SIG-M5 treated with dmso at 0.1 percent for 504 hours (cell line): ENCODE results near the gene CYRIA.
A peak's percentile ranks its signal among the peaks of the same experiment; 100 is the strongest.

Experiments
- DNase-seq: peaks from one replicate; lab custom pipeline; 2025; ENCODE audit not compliant: unreplicated experiment; lab: John Stamatoyannopoulos, UW

The CYRIA gene

DNA sequence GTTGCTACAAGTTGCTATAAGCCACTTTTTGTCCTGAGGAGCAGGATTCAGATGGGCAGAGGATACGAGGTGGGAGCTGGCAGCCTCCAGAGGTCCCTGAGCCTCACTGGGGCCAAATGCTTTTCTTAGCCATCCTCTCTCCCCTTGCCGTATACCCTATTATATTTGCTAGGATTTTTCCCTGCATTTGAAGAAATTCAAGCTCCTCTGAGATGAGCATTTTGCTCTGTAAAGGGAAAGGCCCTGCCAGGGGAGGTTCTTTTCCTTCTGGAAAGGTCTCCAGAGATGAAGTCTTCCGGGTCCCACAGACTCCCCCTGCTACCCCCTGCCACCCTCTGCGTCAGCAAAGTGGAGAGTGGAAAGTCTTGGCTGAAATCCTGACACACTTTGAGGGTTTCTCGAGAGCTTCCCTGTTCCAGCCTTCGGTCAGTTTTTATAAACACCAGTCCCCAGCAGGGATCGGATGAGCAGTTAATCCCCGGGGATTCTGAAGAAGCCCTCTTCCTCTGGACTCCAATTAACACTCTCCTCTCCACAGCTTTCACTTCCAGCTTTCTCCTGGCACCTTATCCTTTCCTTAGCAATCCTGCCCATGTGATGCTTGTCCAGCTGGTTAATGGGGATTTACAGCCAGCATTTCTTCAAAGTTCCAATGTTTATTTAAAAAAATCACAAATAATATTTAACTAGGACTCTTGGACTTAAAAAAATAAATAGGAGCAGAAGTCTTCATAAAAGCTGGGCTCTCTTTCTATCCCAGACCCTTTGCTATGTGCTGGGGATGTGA is 13.1 kb downstream of the CYRIA start:
- DNase-seq: no peak

DNA sequence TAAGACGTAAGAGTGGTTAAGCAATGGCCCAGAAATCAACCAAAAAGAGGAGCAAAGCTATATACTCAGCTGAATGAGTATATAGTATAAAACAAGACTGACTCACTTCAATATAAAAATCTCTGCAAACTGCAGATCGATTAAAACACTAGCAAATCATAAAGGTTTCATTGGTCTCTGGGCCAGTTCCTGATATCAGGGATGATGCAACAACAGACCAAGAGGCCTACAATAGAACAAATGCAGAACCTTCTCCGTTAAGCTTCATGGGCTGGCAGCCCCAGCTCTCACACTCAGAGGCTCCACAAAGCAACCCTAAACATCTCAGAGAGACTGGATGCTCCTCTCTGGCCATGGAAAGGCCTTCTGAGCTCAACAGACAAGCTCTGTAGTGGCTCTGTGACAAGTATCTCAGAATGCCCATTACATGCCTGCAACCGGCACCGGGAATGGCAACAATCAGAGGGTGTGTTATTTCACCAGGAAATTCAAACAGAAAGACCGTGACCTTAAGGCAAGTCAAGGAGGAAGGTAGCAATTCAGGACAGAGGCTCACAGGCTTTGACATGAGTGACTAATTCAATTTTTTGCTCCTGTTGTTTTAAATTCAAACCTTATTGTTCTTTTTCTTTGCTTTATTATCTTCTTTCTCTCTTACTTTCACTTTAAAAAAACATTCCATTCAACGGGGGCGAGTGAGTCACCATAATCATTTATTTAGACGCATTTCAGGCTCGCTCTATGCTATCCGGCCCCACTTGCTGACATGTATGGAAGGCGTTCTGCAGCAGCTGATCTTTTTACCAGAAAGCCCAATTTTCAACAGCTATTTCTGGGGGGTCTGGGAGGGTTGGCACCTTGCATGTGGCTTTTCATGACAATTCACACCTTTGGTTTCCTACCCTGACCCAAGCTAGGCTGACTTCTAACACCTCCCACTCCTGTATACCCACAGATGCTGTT is 15.1 kb downstream of the CYRIA start:
- peak; percentile 15 for DNase-seq

- DNase-seq: no peak
Measured at GRCh38 chr2:16649353-16650286, 16.0 kb downstream of the CYRIA start.

GRCh38 chr2:16647992-16648617 is 17.5 kb downstream of the CYRIA start:
- no peak for DNase-seq

- no peak for DNase-seq
Measured at GRCh38 chr2:16645775-16646559, 19.7 kb downstream of the CYRIA start.

GRCh38 chr2:16645088-16645487 is 20.5 kb downstream of the CYRIA start:
- no peak for DNase-seq

- DNase-seq: no peak
Measured at GRCh38 chr2:16644221-16644925, 21.3 kb downstream of the CYRIA start.

- DNase-seq: no peak
Measured at GRCh38 chr2:16643099-16643498, 22.5 kb downstream of the CYRIA start.

- no peak for DNase-seq
Measured at GRCh38 chr2:16642088-16642487, 23.5 kb downstream of the CYRIA start.

- DNase-seq: no peak
Measured at GRCh38 chr2:16641509-16641908, 24.1 kb downstream of the CYRIA start.

DNA sequence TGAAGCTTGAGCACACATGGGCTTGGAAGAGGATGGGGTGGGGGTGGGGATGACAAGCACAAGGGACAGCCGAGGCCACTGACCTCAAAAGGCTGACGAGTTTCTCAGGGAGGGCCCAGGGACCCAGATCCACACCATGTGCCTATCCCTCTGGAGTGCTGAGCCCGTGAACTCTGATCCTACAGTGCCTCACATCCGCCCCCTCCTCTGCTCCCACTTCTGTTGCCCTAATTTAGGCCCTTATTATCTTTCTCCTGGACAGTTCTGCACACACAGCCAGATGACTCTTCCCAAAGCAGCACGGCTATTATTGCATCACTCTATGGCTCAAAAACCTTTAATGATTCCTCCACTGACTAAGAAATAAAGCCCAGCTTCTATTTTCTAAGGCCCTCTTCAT is 24.8 kb downstream of the CYRIA start:
- DNase-seq: no peak

GRCh38 chr2:16640001-16640700 is 25.5 kb downstream of the CYRIA start:
- DNase-seq: no peak

GRCh38 chr2:16639431-16639830 is 26.2 kb downstream of the CYRIA start:
- DNase-seq: no peak

DNA sequence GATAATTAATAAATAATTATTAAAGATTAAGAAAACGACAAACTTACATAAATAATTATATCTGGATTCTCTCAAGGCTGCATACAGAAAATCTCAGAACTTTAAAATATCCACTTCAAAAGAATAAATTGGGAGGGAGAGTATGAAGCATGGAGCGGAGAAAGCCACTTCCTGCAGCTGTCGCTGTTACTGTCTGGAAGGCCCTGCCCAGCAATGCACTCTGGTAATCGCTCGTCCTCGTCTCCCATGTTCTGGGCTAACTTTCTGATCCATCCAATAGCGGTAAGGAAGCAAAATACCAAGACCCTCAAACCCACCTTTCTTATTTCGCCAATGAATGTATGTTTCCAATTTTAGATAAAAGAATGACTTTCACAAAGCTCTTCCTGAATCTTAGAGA is 26.7 kb downstream of the CYRIA start:
- DNase-seq: no peak

DNA sequence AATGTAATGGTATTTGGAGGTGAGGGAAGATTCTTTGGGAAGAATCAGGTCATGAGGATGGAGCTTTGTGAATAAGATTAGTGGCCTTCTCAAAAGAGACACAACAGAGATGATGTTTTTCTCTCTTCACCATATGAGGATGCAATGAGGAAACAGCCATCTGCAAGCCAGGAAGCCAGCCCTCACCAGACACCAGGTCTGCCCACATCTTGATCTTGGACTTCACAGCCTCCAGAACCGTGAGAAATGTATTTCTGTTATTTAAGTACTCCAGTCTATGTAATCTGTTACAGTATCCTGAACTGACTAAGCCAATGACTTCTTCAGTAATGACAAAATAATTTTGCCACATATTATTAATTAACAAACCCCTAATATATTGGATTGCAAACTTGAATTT is 28.3 kb downstream of the CYRIA start:
- DNase-seq: no peak

DNA sequence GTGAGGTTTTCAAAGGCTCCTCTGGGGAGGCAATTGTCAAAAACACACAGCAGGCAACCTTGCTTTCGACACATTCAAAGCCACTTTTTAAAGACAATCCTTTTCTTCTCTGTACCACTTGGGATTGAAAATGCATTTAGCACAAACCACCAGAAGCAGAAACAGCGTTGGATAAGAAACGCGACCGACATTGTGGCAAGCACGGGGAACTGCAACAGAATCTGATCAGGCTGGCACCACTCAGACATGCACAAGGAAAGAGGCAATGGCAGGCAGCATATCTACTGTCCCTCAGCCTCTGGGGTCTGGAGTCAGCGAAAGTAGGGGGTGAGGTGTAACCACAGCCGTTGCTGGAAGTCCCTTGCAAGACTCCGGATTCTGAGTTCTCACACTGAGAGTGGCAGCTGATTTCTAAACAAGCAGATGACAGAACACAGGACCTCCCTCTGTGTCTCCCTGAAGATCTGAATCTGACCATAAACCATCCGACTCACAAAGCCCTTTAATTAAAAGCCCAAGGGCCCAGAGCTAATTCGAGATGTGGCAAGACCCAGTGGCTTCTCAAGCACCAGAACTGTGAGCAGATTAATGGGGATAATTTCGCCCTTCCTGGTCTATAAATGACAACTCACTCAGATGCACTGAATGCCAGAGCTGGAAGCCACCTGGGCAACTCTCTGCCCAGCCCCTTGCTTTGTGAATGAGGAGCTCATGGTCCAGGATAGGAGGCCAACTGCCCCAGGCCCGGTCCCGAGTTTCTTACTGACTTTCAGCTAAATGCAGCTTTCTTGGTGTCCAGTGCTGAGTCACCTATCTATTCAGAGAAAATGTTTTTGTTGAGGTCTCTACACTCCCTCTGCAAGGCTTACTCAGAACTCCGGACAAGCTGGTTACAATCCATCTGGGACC is 29.6 kb downstream of the CYRIA start:
- peak; percentile 73 for DNase-seq

GRCh38 chr2:16633621-16634430 is 31.8 kb downstream of the CYRIA start:
- no peak for DNase-seq
